Measurements from ENCODE around the gene ZNF8.
"Not testable (repeated sequence)": the region's sequence is repeated elsewhere in the genome, so short reads cannot be mapped to it uniquely, and the experiment has no call there.

The ZNF8 gene

DNA sequence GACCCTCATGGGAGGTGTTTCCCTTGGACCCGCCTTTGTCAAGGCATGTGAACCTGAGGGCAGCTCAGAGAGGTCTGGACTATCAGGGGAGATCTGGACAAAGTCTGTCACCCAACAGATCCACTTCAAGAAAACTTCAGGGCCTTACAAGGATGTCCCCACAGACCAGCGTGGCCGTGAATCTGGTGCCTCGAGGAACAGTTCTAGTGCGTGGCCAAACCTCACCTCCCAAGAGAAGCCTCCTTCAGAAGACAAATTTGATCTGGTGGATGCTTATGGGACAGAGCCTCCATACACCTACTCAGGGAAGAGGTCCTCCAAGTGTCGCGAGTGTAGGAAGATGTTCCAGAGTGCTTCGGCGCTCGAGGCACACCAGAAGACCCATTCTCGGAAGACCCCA is 59.6 kb downstream of the ZNF8 start:
- DNase-seq = no peak

DNA sequence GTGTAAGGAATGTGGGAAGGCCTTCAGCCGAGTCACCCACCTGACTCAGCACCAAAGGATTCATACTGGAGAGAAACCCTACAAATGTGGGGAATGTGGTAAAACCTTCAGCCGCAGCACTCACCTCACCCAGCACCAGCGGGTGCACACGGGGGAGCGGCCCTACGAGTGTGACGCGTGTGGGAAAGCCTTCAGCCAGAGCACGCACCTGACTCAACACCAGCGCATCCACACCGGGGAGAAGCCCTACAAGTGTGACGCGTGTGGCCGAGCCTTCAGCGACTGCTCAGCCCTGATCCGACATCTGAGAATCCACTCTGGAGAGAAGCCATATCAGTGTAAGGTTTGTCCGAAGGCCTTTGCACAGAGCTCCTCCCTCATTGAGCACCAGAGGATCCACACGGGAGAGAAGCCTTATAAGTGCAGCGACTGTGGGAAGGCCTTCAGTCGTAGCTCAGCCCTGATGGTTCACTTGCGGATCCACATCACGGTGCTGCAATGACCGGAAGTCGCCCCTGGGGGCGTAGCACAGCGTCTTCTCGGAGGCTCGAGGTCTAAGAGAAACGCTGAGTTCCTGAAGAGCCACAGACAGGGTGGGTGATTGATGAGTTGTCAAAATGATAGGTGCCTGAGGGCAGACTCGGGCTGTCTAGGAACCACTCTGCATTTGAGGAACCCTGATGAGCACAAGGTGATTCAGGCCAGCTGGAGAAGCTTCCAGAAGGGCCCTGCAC is 60.2 kb downstream of the ZNF8 start:
- no peak for DNase-seq

- no peak for DNase-seq
Observed at GRCh38 chr19:58345558-58345957, 66.8 kb downstream of the ZNF8 start.

GRCh38 chr19:58346961-58347929 is 68.5 kb downstream of the ZNF8 start:
- DNase-seq = peak; percentile 74

GRCh38 chr19:58348080-58348479 is 69.3 kb downstream of the ZNF8 start:
- DNase-seq = not testable (repeated sequence)

DNA sequence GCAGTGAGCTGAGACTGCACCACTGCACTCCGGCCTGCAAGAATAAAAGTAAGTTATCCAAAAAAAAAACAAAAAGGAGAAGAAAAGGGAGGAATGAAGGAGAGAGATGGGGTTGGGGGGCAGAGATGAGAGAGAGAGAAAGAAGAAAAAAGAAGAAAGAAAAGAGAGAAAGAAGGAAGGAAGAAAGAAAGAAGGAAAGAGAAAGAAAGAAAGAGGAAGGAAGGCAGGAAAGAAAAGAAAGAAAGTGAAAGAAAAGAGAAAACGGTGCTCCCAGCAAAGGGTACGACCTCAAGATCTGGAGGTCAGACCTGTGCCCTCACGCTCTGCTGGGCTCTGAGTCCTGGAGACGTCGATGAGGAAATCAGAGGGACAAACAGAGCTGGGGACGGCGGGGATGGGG is 70.8 kb downstream of the ZNF8 start:
- DNase-seq = no peak

- no peak for DNase-seq
Observed at GRCh38 chr19:58350001-58350861, 71.5 kb downstream of the ZNF8 start.

DNA sequence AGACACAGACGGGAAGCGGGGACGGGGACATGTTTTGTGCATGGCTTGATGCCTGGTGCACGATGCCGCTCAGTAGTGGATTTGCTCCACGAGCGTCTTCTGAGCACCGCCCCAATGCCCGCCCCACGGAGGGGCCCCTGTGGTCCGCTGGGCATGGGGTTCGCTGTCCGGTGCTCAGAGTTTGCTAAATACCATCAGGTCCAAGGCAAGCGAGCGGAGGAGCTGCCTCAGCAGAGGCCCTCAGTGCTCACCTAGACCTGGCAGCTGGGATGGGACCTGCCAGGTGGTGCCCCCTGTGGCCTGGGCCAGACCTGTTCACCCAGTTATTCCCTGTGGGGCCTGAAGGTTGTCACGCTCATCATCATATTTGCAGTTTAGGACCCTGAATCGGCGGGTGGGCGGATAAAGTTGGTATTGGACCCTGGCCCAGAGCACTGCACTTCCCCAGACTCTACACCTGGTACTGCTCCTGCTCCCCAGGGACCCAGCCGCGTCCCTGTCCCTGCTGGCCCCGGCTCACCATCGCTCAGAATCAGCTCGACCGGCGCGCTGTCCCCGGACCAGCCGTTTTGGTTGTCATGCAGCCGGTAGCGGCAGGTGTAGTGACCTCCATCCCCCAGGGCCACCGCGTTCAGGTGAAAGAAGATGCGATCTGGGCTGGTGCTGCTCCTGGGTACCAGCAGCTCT is 72.3 kb downstream of the ZNF8 start:
- no peak for DNase-seq

DNA sequence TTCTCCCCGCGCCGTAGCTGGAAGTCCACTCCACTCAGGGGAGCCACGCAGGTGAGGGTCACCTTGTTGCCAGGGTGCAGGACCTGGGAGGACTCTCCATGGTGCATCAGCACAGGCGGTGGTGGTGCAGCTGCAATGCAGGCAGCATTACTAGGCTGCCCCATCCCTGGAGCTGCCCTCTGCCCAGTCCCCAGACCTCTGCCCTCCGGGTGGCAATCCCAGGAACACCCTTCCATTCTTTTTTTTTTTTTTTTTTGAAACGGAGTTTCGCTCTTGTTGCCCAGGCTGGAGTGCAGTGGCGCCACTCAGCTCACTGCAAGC is 72.8 kb downstream of the ZNF8 start:
- no peak for DNase-seq

- DNase-seq = no peak
Observed at GRCh38 chr19:58351990-58352755, 73.4 kb downstream of the ZNF8 start.

Measured in fibroblast of skin of right quadriceps (primary cell).